GM21390 (cell line): ENCODE results near the gene SREK1IP1.

Experiments used
- ATAC-seq: cut with Tn5 transposase; IDR thresholded peaks from one replicate; pipeline ENCODE4 v1.9.1; 2021; ENCODE audit not compliant: unreplicated experiment

Gene SREK1IP1

DNA sequence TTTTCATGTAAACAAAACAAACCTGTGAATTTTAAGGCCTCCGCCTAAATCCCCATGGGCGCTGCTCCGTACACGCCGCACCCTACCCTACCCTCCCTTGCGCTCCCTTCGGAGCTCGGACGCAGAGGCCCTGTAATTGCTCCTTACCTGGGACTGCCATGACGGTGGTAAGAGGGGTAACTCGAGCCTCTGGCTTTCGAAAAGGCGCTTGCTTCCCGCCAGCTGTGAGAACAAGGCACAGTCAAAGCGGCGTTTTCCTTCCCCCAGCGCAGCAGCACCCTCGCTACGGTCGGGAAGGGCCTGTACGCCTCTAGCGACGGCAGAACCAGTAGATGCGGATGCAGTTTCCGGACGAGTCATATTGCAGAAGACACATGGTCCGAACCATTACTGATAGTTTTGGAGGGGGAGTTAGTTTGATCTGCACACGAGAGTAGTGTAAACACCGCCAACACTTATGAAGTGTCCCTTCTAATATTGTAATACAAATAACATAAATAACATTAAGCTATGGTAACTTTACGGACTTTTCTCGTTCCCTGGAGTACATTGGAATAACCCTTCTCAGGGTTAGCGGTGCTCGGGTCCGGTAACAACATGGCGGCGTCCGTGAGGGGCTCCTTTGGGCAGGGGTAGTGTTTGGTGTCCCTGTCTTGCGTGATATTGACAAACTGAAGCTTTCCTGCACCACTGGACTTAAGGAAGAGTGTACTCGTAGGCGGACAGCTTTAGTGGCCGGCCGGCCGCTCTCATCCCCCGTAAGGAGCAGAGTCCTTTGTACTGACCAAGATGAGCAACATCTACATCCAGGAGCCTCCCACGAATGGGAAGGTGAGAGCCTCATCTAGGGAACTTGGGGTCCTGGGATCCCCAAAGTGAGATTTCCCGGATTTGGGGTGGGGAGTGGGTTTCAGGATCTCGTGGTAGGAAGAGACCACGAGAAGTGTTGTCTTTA, at the start of gene SREK1IP1, which contains the start of gene CWC27:
Gene SREK1IP1, minus strand, starts transcription at position 334 of the 955 bp plus-strand sequence. Its CDS starts 174 bp downstream, at position 160.
Gene CWC27, plus strand, starts transcription at position 573 of the 955 bp plus-strand sequence. Its CDS starts 217 bp downstream, at position 790.
- peak; percentile 94 for ATAC-seq

DNA sequence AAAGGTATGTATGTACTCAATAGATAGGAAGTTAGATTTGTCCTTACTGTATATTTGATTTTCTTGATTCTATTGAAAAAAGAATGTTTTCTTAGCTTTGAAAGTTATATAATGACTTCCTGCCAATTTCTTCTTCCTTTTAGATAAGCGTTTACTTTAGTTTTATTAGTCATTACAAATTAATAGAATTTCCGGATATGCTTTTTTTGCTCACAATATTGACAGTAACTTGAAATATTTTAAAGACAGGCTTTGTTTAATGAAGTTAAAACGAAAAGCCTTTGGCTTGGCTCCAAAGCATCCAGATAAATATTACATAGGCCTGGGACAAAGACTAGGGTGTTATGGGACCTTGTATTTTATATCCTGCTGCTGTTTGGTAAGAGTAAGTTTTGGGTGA, 49.8 kb upstream of the SREK1IP1 start:
- no peak for ATAC-seq

GRCh38 chr5:64814073-64814472, 45.6 kb upstream of the SREK1IP1 start:
- peak; percentile 94 for ATAC-seq

DNA sequence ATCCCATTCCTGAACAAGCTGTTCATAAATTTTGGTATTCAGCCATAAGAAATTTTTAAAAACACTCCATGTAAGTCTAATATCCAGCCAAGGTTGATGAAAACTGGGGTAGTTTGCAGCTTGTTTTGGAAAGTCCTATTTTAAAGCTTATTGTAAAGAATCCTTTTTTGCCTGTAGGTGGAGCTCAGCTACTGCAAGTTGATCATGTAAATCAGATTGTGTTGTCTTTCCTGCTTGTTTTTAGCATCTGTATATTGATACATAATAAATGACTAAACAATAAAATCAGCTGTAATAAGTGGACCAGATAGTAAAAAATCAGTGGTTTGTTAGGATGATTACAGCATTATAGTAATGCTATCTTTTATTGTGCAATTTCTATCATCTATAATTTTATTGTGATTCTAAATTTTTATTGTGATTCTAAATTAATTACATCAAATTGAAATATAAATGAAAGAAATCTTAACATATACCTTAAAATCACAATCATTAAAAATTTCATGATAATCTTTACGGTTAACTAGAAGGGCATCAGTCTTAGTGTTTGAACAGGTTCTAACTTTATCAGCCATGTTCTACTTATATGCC, 42.7 kb upstream of the SREK1IP1 start:
- ATAC-seq, result no peak

- no peak for ATAC-seq
Observed at GRCh38 chr5:64807520-64807919, 39.0 kb upstream of the SREK1IP1 start.

- ATAC-seq, result no peak
Observed at GRCh38 chr5:64806537-64806936, 38.0 kb upstream of the SREK1IP1 start.

- no peak for ATAC-seq
Observed at GRCh38 chr5:64800926-64801325, 32.4 kb upstream of the SREK1IP1 start.

DNA sequence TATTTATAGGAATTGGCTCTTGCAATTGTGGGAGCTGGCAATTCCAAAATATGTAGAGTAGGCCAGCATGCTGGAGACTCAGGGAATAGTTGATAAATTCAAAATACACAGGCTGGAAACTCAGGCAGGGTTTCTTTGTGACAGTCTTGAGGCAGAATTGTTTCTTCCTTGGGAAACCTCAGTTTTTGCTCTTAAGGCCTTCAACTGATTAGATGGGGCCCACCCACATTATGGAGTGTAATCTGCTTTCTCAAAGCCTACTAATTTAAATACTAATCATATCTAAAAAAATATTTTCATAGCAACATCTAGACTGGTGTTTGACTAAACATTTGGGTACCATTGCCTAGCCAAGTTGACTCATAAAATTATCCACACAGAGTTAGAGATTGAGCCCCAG, 27.8 kb upstream of the SREK1IP1 start:
- no peak for ATAC-seq

DNA sequence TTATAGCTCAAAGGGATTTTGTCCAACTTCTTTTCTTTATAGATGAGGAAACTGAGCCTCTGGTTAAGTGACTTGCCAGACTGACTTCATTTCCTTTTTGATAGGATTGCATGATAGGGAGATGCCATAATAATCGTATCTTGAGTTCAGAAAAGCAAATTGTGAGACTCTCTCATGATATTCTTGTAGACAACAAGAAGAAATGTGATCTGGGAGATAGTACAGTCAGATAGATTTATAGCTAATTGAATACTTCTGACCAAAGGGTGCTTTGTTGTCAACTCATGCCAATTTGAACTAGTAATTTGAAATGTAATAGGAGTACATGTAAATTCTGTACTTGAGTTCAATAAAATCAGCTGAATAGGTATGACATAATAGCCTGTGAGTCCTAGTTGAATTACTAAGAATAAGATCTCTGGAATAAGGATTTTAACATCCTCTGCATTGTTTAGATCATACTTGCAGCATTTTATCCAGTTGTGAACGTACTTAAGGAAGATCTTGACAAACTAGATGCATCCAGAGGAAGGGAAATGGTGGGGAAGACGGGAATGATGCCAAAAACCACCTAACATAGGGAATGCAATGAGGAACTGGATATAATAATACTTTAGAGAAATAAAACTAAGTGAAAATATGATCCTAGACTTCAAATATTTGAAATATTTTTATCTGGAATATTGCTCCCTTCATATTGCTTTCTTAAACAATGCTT, 25.7 kb upstream of the SREK1IP1 start:
- ATAC-seq, result no peak

- ATAC-seq, result no peak
Observed at GRCh38 chr5:64792469-64792868, 24.0 kb upstream of the SREK1IP1 start.

GRCh38 chr5:64790210-64790609, 21.7 kb upstream of the SREK1IP1 start:
- ATAC-seq, result no peak

GRCh38 chr5:64789457-64789856, 21.0 kb upstream of the SREK1IP1 start:
- ATAC-seq, result no peak

- ATAC-seq, result no peak
Observed at GRCh38 chr5:64788156-64788555, 19.7 kb upstream of the SREK1IP1 start.

GRCh38 chr5:64786372-64786771, 17.9 kb upstream of the SREK1IP1 start:
- no peak for ATAC-seq

GRCh38 chr5:64784451-64785025, 16.0 kb upstream of the SREK1IP1 start:
- peak; percentile 82 for ATAC-seq

- ATAC-seq, result no peak
Observed at GRCh38 chr5:64775291-64775690, 6.8 kb upstream of the SREK1IP1 start.

DNA sequence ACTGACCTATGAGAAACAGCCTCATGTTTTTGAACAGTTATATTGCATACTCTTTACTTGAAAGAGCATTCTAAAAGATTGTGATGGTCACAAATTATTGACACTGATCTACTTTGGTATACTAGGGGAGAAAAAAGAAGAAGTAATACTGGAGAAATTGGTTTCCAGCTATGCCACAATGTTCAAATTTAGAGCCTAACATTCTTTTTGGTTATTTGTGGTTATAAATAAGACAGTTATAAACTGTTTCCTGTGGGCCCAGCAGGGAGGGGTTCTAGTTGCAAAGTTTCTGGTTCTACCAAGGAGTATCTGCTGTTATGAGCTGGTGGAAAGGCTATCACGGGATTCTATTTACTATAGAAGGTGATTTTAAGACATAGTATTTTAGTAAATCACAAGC, 5.0 kb upstream of the SREK1IP1 start:
- peak; percentile 50 for ATAC-seq

- ATAC-seq, result no peak
Observed at GRCh38 chr5:64771736-64772135, 3.2 kb upstream of the SREK1IP1 start.

DNA sequence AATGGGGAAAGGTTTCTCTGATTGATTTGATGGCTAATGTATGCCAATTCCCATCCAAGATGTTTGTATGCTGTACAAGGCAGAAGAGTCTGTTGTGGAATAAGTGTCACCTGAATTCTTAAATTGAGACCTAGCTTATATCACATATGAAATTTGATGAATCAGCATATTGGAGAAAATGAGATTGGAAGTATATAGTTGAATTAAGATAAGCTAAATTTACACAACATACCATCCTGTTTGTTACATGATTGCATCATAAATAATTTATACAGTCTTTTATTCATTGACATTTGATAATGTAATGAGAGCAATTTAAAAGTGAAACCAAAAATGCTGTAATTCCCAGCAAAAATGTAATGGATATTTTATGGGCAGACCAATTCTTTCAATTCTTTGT, 1.4 kb upstream of the SREK1IP1 start:
- ATAC-seq, result no peak

DNA sequence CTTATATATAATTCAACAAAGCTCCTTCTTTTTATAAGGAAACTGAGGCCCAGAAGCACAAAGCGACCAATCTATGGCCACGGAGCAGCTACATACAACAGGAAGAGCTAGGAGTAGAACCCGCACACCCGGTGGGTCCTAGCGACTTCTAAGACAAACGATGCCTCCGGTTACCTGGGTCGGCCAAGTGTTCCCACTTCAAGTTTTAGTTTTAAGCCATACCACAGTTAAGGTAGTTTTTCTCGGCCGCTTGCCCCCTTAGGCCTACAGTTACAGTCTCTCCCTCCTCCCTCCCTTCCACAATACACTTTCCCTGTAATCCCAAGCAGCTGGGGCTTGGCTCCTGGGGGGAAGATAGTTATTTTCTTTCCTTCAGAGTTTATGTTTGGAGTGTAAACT, 533 bp downstream of the SREK1IP1 start:
- ATAC-seq, result peak; percentile 9

GRCh38 chr5:64766941-64767340, 1.6 kb downstream of the SREK1IP1 start:
- ATAC-seq, result no peak
